ENCODE results near the gene HIGD1C.
"Not testable (repeated sequence)": the region's sequence is repeated elsewhere in the genome, so short reads cannot be mapped to it uniquely, and the experiment has no call there.

HIGD1C gene

GRCh38 chr12:50952510-50952909 lies at the start of gene HIGD1C:
Gene HIGD1C, plus strand, starts transcription at chr12:50952544. Its CDS starts 1,455 bp downstream, at chr12:50953999.
- TF ChIP-seq FOXM1 (IDR thresholded peaks at IDR 0.05; ENCODE audit: borderline replicate concordance) (no peak), SP1 (IDR thresholded peaks at IDR 0.05) (no peak), BHLHE40 (IDR thresholded peaks at IDR 0.05; ENCODE audit: borderline replicate concordance) (no peak), ARNT (IDR thresholded peaks at IDR 0.05) (no peak), FOXA1 (IDR thresholded peaks at IDR 0.05) (no peak), CTBP1 (IDR thresholded peaks at IDR 0.05; ENCODE audit: borderline replicate concordance) (no peak), LEF1 (IDR thresholded peaks at IDR 0.05; ENCODE audit: borderline replicate concordance) (no peak), PKNOX1 (IDR thresholded peaks at IDR 0.05) (no peak), L3MBTL2 (conservative IDR thresholded peaks at IDR 0.05) (no peak), HDGF (IDR thresholded peaks at IDR 0.05; ENCODE audit: borderline replicate concordance) (no peak), SUZ12 (IDR thresholded peaks at IDR 0.05) (no peak), ZNF384 (IDR thresholded peaks at IDR 0.05) (no peak), TARDBP (IDR thresholded peaks at IDR 0.05) (no peak), ELF4 (IDR thresholded peaks at IDR 0.05) (no peak), NFRKB (IDR thresholded peaks at IDR 0.05) (no peak), FOXK2 (IDR thresholded peaks at IDR 0.05) (no peak)
- ChIA-PET POLR2A (no interaction called here), CTCF (no interaction called here)
- no peak for DNase-seq (ENCODE audit: extremely low spot score)

GRCh38 chr12:50908479-50908878 lies 43.9 kb upstream of the HIGD1C start:
- POLR2A ChIA-PET; CTCF ChIA-PET; DNase-seq (ENCODE audit: extremely low spot score): not testable (repeated sequence)

GRCh38 chr12:50912361-50912760 lies 40.0 kb upstream of the HIGD1C start:
- CTCF ChIA-PET; DNase-seq (ENCODE audit: extremely low spot score); POLR2A ChIA-PET: not testable (repeated sequence)

GRCh38 chr12:50913224-50913623 lies 39.1 kb upstream of the HIGD1C start:
- ChIA-PET CTCF (no interaction called here), POLR2A (no interaction called here)
- no peak for DNase-seq (ENCODE audit: extremely low spot score)
- TF ChIP-seq FOXM1 (IDR thresholded peaks at IDR 0.05; ENCODE audit: borderline replicate concordance) (no peak), FOXK2 (IDR thresholded peaks at IDR 0.05) (no peak), SP1 (IDR thresholded peaks at IDR 0.05) (no peak), HDGF (IDR thresholded peaks at IDR 0.05; ENCODE audit: borderline replicate concordance) (no peak), FOXA1 (IDR thresholded peaks at IDR 0.05) (no peak), CTBP1 (IDR thresholded peaks at IDR 0.05; ENCODE audit: borderline replicate concordance) (no peak), NFRKB (IDR thresholded peaks at IDR 0.05) (no peak), ZNF384 (IDR thresholded peaks at IDR 0.05) (no peak), TARDBP (IDR thresholded peaks at IDR 0.05) (no peak)

GRCh38 chr12:50914872-50915484 lies 37.4 kb upstream of the HIGD1C start:
- TF ChIP-seq HDGF (IDR thresholded peaks at IDR 0.05; ENCODE audit: borderline replicate concordance) (no peak), FOXM1 (IDR thresholded peaks at IDR 0.05; ENCODE audit: borderline replicate concordance) (no peak)
- no peak for DNase-seq (ENCODE audit: extremely low spot score)
- ChIA-PET POLR2A (interaction anchor here (0.6 to 0.9 kb wide), 3 partner anchors 8 to 314 kb away, joined by 3 to 4 read pairs (median 3); a partner anchor contains a TSS), CTCF (no interaction called here)

GRCh38 chr12:50916292-50916691 lies 36.1 kb upstream of the HIGD1C start:
- CTCF ChIA-PET, result no interaction called here
- DNase-seq (ENCODE audit: extremely low spot score), result no peak
- no peak for TF ChIP-seq FOXM1 (IDR thresholded peaks at IDR 0.05; ENCODE audit: borderline replicate concordance)
- no peak for TF ChIP-seq FOXK2 (IDR thresholded peaks at IDR 0.05)
- no peak for TF ChIP-seq PKNOX1 (IDR thresholded peaks at IDR 0.05)
- no peak for TF ChIP-seq TARDBP (IDR thresholded peaks at IDR 0.05)
- no peak for TF ChIP-seq FOXA1 (IDR thresholded peaks at IDR 0.05)
- no peak for TF ChIP-seq SP1 (IDR thresholded peaks at IDR 0.05)
- TF ChIP-seq L3MBTL2 (conservative IDR thresholded peaks at IDR 0.05), result no peak
- POLR2A ChIA-PET, result no interaction called here

- no peak for TF ChIP-seq PKNOX1 (IDR thresholded peaks at IDR 0.05)
- TF ChIP-seq ZNF384 (IDR thresholded peaks at IDR 0.05), result no peak
- TF ChIP-seq ARNT (IDR thresholded peaks at IDR 0.05), result no peak
- TF ChIP-seq FOXK2 (IDR thresholded peaks at IDR 0.05), result no peak
- no peak for TF ChIP-seq HDGF (IDR thresholded peaks at IDR 0.05; ENCODE audit: borderline replicate concordance)
- no peak for TF ChIP-seq TARDBP (IDR thresholded peaks at IDR 0.05)
- TF ChIP-seq FOXM1 (IDR thresholded peaks at IDR 0.05; ENCODE audit: borderline replicate concordance), result no peak
- no peak for TF ChIP-seq ELF4 (IDR thresholded peaks at IDR 0.05)
- no peak for TF ChIP-seq BHLHE40 (IDR thresholded peaks at IDR 0.05; ENCODE audit: borderline replicate concordance)
- no peak for TF ChIP-seq NFRKB (IDR thresholded peaks at IDR 0.05)
- TF ChIP-seq CTBP1 (IDR thresholded peaks at IDR 0.05; ENCODE audit: borderline replicate concordance), result no peak
- TF ChIP-seq L3MBTL2 (conservative IDR thresholded peaks at IDR 0.05), result no peak
- TF ChIP-seq SP1 (IDR thresholded peaks at IDR 0.05), result no peak
- no peak for TF ChIP-seq LEF1 (IDR thresholded peaks at IDR 0.05; ENCODE audit: borderline replicate concordance)
- no peak for TF ChIP-seq FOXA1 (IDR thresholded peaks at IDR 0.05)
- no peak for TF ChIP-seq SUZ12 (IDR thresholded peaks at IDR 0.05)
- no peak for DNase-seq (ENCODE audit: extremely low spot score)
- POLR2A ChIA-PET, result no interaction called here
- CTCF ChIA-PET, result interaction anchor here (0.6 kb wide), 1 partner anchor 25 kb away, joined by 3 read pairs; no protein-coding TSS in a partner anchor
These were observed 33.6 kb upstream of the HIGD1C start for GRCh38 chr12:50918584-50919316.
